HG03520 (cell line): Measurements from ENCODE around the gene ATP1A4.

Experiments
- ATAC-seq: cut with Tn5 transposase; IDR thresholded peaks from one replicate; pipeline ENCODE4 v1.9.1; 2021; ENCODE audit warnings: mild to moderate bottlenecking, moderate library complexity; ENCODE audit not compliant: unreplicated experiment

ATP1A4 gene

GRCh38 chr1:160169553-160170399 lies 18.4 kb downstream of the ATP1A4 start:
- peak; percentile 43 for ATAC-seq

- no peak for ATAC-seq
Measured at GRCh38 chr1:160171354-160171753, 20.0 kb downstream of the ATP1A4 start.

DNA sequence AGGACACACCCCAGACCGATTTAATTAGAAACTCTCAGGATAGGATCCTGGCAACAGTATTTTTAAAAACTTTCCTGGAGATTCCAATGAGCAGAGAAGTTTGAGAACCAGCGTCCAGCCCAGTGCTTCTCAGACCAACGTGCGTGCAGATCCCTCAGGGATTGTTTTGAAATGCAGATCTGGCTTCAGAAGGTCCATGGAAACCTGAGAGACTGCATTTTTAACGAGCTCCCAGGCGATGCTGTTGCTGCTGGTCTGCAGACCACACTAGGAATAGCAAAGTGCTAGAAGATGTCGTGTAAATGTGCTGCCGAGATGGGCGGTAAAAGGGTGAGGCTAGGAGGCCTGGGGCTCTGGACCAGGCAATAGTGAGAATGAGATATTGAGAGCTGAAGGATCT lies 20.6 kb downstream of the ATP1A4 start:
- no peak for ATAC-seq

DNA sequence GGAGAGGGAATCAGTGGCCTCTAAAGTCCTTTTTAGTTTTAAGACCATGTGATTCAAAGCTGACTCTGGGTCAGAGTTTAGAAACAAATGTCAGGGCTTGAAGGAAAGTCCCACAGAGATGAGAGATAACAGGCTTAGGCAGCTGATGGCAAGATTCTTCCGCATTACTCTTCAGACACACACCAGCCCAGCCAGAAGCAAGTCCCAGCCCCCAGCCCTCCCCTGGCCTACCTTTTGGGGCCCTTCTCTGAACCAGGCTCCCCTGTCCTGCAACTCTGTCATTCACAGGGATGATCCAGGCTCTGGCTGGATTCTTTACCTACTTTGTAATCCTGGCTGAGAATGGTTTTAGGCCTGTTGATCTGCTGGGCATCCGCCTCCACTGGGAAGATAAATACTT lies 25.8 kb downstream of the ATP1A4 start:
- no peak for ATAC-seq

DNA sequence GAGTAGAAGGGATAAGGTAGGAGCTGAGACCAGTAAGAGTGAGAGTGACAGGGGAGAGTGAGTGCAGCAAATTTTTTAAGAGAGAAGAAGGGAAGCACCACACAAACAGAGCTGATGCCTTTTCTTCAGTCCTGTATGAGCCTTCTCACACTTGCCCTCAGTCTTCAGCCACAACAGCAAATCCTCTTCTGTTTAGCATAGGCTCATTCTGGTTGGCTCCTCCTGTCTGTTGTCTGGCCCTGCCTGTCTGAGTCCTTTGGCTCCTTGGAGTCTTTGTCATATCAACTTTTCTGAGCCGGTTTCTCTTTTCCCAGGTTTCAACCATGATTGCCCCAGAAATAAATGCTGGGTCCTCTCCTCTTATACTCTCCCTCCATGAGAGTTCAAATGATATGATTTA lies 26.3 kb downstream of the ATP1A4 start:
- ATAC-seq: no peak

DNA sequence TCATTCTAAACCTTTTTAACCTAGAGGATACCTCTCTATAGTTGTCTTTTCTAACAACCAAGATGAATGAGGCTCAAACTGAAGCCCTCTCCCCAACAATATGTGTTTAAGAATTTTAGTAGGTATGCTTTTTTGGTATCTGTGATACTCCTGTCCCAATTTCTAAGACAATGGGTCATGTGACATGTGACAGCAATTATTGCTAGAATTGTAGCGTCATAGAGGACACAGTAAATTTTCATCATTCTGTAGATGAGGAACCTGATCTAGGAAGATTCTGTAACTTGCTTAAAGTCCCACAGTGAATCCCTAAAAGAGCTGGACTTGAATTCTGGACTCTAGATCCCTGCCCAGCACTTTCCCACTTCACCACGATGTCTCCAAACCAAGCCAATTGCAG lies 27.3 kb downstream of the ATP1A4 start:
- ATAC-seq: no peak

DNA sequence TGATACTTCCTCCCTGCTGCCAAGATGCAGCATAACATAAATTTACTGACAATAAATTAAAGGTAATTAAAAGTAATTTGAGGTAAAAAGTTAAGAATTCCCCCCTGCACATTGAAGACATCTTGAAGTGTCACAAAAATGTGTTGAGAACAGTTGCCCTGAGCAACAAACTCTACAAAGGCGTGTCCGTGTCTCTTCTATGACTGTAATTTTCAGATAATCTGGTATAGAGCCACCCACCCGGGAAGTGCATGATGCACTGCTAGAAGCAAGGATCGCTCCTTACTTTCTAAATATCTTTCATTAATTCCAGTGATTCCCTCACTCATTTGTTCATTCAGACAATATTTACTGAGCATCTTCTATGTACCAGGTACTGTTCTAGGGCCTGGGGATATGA lies 27.9 kb downstream of the ATP1A4 start:
- ATAC-seq: no peak

DNA sequence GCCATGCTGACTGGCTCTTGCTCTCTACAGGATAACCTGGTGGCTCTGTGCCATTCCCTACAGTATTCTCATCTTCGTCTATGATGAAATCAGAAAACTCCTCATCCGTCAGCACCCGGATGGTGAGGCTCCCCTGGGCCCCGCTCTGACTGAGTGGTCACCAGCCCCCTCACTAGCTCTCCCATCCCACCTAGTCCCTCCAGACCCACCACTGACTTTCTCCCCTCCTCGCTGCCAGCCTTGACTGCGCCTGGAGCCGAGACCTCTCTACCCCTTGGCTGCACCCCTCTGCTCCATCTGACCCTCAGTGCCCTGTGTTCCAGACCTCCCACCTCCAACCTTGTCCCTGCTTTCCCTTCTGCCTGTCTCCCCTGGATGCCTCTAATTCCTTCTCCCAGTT lies 34.8 kb downstream of the ATP1A4 start:
- no peak for ATAC-seq

- no peak for ATAC-seq
Measured at GRCh38 chr1:160186729-160187128, 35.3 kb downstream of the ATP1A4 start.

- no peak for ATAC-seq
Measured at GRCh38 chr1:160187407-160187806, 36.0 kb downstream of the ATP1A4 start.

DNA sequence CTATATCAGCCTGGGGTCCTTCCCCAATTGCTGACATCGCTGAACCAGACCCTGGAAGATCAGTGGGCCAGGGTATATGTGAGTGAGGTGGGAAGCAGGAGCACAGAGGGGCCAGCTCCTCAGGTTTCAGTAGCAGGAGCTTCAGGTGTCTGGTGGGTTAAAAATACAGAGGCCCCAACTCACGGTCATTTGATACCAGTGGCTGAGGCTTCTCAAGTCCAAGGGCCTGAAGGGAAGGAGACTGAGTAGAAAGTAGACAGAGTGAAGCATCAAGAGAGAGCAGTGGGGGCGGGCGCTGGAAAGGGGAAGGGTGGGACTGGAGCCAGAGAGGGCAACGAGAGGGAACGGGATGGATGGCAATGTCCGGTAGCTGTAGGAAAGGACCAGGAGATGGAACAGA lies 36.9 kb downstream of the ATP1A4 start:
- ATAC-seq: no peak

DNA sequence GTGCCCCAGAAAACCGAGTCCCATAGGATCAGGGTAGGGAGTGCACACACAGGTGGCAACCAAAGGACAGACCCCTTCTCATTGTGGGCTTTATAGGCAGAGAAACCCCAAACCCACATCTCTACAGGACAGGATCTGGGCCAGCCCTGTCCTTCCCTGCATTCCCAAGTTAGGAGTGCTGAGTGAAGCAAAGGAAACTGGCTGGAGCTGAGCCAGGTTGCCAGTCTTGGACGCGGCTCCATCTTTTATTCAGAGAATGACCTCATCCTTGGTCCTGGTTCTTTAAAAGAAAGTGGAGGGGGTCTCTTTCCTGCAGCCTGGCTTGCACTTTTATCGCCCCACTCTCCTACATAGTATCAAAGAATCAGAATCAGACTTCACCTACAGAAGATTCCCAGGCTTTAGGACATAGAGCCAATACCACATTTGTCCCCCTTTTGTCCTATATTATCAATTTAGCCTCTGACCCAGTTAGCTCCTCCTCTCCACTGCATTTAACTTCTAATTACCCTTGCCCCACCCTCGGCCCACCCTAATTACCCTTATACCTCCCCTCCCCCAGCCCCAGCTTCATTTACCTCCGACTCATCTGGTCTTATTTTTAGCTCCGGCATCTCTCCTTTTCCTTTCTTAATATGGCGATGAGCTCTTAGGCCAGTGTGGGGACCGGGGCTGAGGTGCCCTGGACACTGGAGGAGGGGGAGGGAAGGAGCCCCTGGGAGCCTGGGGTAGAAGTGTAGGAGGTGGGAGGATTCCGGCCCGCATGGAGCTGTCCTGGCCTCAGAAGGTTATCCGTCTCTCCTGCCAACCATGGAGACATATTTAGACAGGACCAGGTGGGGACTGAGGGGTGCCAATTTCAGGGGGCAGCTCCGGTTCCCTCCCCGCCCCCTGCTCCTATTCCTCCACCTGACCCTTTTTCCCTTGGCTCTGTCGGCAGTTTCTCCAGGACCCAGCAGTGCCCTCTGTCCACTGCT lies 38.5 kb downstream of the ATP1A4 start, which contains the start of gene CASQ1:
Gene CASQ1 (plus strand): TSS at position 927 of the 977 bp plus-strand sequence. CDS start 177 bp downstream, outside the sequence.
- ATAC-seq: no peak

DNA sequence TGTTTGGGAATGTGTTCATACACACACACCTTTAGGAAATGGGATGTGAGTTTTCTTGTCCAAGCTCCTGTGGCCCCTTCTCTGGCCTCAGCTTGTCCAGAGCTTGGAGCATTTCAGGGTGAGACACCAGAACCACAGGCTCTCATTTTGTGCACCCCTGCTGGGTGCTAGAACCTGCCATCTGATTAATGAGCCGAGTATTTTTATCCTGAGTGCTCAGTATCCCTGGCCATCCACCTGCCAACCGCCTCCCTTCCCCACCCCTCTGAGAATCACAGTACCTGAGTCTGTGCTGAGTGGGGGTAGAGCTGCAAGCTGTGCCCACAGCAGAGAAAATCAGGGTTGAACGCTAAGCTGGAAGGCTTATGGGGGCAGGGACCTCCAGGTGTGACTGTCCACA lies 40.4 kb downstream of the ATP1A4 start:
- ATAC-seq: no peak

DNA sequence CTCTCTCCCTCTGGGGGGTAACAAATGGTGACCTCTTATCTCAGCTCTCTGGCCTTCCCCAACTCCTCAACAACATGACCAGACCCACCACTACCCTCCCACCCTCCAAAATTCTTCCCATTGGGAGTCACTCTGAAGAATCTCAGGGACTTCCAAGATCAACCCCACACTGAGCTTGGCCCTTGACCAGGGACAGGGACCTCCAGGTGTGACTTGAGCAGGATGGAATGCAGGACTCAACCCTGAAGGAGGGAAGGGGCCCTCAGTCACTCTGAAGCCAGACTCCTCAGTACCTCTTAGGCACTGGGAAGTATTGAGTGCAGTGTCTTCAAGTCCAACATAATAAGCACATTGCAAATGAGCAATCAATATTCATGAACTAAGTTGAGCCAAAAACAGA lies 40.8 kb downstream of the ATP1A4 start:
- no peak for ATAC-seq

GRCh38 chr1:160193091-160193819 lies 41.9 kb downstream of the ATP1A4 start:
- no peak for ATAC-seq

DNA sequence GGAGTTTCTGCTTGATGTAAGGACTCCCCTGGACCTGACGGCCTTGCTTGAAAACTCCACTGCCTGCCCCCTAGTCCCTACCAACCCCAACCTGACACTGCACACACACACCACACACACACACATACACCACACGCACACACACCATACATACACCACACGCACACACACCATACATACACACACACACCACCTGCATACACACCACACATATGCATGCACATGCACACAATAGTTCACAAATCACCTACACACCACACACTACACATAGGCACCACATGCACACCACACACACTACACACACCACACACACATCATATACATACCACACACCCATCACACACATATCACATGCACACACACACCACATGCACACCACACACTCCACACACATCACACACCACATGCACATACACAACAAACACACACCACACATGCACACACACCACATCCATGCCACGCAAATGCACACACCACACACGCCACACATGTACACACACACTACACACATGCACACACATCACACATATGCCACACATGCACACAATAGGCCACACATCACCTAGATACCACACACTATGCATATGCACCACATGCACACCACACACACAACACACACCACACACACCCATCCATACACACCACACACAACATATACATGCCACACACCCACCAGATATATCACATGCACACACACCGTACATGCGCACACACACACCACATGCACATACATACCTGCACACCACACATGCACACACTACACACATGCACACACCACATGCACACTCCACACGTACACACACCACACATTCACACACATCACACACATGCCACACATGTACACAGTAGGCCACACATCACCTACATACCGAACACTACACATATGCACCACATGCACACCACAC lies 42.7 kb downstream of the ATP1A4 start:
- no peak for ATAC-seq

DNA sequence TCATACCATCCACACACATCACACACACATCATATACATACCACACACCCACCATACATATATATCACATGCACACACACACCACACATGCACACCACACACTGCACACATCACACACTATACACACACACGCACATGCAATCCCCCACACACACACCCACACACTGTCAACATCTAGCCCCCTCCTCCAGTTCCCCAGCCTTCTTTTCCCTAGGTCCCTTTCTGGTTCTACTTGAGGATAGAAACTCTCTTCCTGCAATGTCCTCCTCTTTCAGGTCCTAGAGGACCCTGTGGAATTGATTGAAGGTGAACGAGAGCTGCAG lies 43.3 kb downstream of the ATP1A4 start:
- no peak for ATAC-seq

DNA sequence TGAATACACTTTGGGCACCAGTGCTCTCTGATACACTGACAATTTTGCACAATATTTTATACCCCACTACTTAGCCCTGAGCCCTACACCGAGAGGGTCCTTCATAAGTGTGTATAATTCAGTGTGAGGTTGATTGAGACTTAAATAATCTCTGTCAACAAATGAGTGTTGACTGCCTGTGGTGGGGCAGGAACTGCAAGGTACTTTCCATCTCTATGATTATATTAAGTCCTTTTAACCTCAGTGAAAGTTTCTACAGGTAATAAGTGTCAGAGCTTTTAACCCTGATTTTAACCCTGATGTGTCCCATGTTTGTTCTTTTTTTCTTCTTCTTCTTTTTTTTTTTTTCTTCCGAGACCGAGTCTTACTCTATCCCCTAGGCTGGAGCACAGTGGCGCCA lies 44.7 kb downstream of the ATP1A4 start:
- no peak for ATAC-seq

- no peak for ATAC-seq
Measured at GRCh38 chr1:160197231-160197630, 45.8 kb downstream of the ATP1A4 start.

GRCh38 chr1:160200786-160201185 lies 49.4 kb downstream of the ATP1A4 start:
- ATAC-seq: no peak
